ENCODE data around the gene FBXL13.
A peak's percentile ranks its signal among the peaks of the same experiment; 100 is the strongest.

FBXL13 gene

DNA sequence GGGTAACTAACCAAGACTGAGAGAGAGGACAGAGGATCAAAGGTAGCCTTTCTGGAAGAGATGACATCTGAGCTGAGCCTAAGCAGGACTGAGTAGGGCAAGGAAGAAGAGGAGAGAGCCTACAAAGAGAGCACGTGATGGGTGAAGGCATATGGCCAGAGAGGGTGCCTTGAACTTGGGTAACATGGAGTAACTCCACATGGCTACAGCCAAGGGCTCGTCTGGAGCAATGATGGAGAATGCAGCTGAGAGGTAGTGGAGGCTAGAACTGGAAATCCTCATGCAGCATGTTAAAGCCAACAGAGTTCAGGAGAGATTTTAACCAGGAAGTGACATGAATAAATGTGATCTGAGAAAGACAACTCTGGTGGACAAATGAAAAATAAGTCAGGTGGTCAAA lies 84.0 kb downstream of the FBXL13 start:
- Histone ChIP-seq H3K4me3 (ENCODE audit: control insufficient read depth in 1 of 7, extremely low read depth in 1 of 7, insufficient read depth in 4 of 7, low read depth in 2 of 7, low read length in 6 of 7) (no peak overlapping the region), H3K27ac (ENCODE audit: insufficient read depth in 1 of 2, low read depth in 1 of 2, low read length in 2 of 2, poor library complexity in 1 of 2, severe bottlenecking in 2 of 2) (no peak overlapping the region), H3K4me1 (ENCODE audit: control extremely low read depth in 1 of 4, control insufficient read depth in 4 of 4, insufficient read depth in 4 of 4, low read length in 3 of 4) (peaks cover 12 to 37% (median 27%) of the 10 kb centered on the region in 4 experiments), H3K27me3 (replicated peaks in 2 of 5; ENCODE audit: control insufficient read depth in 4 of 5, insufficient read depth in 5 of 5, low read length in 4 of 5) (no peaks in the 10 kb centered on the region), H3K9me3 (ENCODE audit: control extremely low read depth in 1 of 5, control insufficient read depth in 4 of 5, insufficient read depth in 2 of 5, low read depth in 1 of 5, low read length in 4 of 5) (no peaks in the 10 kb centered on the region), H3K36me3 (ENCODE audit: control insufficient read depth in 4 of 4, insufficient read depth in 4 of 4, low read length in 3 of 4) (no peaks in the 10 kb centered on the region)
- ChIA-PET POLR2A (no interaction called here), CTCF (interaction anchor here (1.1 kb wide), 1 partner anchor 10 kb away, joined by 3 read pairs; no protein-coding TSS in a partner anchor)
- no peak for DNase-seq
- 96% methylated on average over 2 of the region's 2 CpGs for WGBS (ENCODE audit: insufficient coverage)

DNA sequence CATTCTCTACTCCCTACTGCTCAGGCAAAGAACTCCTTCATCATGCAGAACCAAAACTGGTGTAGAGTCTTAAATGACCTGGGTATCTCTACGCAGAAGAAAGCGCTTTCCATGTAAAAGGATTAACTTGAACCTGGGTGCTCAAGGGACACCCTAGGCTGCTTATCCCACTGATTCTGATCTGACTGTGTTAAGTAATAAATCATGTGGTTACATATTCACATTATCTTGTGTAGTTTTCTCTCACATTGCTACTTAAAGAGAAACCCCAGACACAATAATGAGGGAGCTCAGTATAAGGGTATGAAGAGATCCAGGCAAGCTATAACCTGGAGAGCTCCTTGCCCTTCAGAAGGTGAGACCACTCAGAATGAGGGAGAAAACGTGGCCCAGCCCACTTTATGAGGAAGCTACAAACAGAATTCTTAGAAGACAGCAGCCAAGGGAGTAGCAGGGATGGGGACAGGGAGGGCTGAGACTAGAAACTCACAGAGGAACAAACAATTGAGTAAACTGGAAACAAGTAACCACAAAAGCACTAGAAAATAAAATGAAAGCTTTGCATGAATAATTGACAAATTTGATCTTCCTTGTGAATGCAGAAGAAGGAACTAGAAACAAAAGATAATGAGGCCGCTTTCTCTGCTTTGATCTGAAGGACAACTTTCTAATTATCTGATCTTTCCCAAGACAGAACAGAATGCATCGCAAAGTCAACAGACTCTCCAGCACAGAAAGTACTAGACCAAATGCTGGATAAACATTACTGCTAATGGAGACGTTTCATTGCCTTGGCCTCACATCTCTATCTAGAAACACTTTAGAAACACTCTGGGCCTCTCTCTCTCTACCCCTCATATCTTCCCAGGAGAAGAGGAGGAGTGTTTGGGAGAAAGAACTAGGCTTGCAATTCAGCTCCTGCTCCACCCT lies 85.7 kb downstream of the FBXL13 start:
- CTCF ChIA-PET: no interaction called here
- no peaks in the 10 kb centered on the region for H3K36me3 ChIP-seq (ENCODE audit: control insufficient read depth in 4 of 4, insufficient read depth in 4 of 4, low read length in 3 of 4)
- no peak overlapping the region for H3K4me3 ChIP-seq (ENCODE audit: control insufficient read depth in 1 of 7, extremely low read depth in 1 of 7, insufficient read depth in 4 of 7, low read depth in 2 of 7, low read length in 6 of 7)
- peaks cover 12 to 37% (median 26%) of the 10 kb centered on the region in 4 experiments for H3K4me1 ChIP-seq (ENCODE audit: control extremely low read depth in 1 of 4, control insufficient read depth in 4 of 4, insufficient read depth in 4 of 4, low read length in 3 of 4)
- no peak overlapping the region for H3K27ac ChIP-seq (ENCODE audit: insufficient read depth in 1 of 2, low read depth in 1 of 2, low read length in 2 of 2, poor library complexity in 1 of 2, severe bottlenecking in 2 of 2)
- 88% methylated on average over 2 of the region's 6 CpGs for WGBS (ENCODE audit: insufficient coverage)
- H3K9me3 ChIP-seq (ENCODE audit: control extremely low read depth in 1 of 5, control insufficient read depth in 4 of 5, insufficient read depth in 2 of 5, low read depth in 1 of 5, low read length in 4 of 5): no peaks in the 10 kb centered on the region
- peak in 1 of 3 donors; percentile 12 for DNase-seq
- POLR2A ChIA-PET: no interaction called here
- H3K27me3 ChIP-seq (replicated peaks in 2 of 5; ENCODE audit: control insufficient read depth in 4 of 5, insufficient read depth in 5 of 5, low read length in 4 of 5): no peaks in the 10 kb centered on the region

DNA sequence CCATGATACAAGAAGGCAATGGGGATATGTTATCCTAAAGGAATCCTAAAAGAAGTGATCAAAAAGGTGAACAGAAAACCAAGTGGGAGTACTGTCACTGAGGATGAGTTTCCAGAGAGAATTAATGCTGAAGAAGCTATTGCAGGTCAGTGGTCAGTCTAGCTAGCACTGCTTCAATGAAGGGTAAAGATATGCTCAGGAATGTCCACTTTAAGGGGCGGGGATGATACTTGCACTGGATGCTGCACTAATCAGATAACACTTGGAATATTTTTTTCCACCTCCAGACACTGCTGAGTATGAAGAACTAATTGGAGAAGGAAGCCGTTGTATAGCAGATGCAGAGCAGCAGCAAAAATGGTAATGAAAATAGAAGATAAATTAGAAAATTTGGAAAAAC lies 86.5 kb downstream of the FBXL13 start:
- Histone ChIP-seq H3K27me3 (replicated peaks in 2 of 5; ENCODE audit: control insufficient read depth in 4 of 5, insufficient read depth in 5 of 5, low read length in 4 of 5) (no peaks in the 10 kb centered on the region), H3K4me1 (ENCODE audit: control extremely low read depth in 1 of 4, control insufficient read depth in 4 of 4, insufficient read depth in 4 of 4, low read length in 3 of 4) (peaks cover 12 to 35% (median 23%) of the 10 kb centered on the region in 4 experiments), H3K9me3 (ENCODE audit: control extremely low read depth in 1 of 5, control insufficient read depth in 4 of 5, insufficient read depth in 2 of 5, low read depth in 1 of 5, low read length in 4 of 5) (no peaks in the 10 kb centered on the region), H3K36me3 (ENCODE audit: control insufficient read depth in 4 of 4, insufficient read depth in 4 of 4, low read length in 3 of 4) (no peaks in the 10 kb centered on the region), H3K27ac (ENCODE audit: insufficient read depth in 1 of 2, low read depth in 1 of 2, low read length in 2 of 2, poor library complexity in 1 of 2, severe bottlenecking in 2 of 2) (no peak overlapping the region), H3K4me3 (ENCODE audit: control insufficient read depth in 1 of 7, extremely low read depth in 1 of 7, insufficient read depth in 4 of 7, low read depth in 2 of 7, low read length in 6 of 7) (no peak overlapping the region)
- WGBS (ENCODE audit: insufficient coverage): 100% methylated on average over 1 of the region's 2 CpGs
- ChIA-PET CTCF (no interaction called here), POLR2A (no interaction called here)
- DNase-seq: no peak

DNA sequence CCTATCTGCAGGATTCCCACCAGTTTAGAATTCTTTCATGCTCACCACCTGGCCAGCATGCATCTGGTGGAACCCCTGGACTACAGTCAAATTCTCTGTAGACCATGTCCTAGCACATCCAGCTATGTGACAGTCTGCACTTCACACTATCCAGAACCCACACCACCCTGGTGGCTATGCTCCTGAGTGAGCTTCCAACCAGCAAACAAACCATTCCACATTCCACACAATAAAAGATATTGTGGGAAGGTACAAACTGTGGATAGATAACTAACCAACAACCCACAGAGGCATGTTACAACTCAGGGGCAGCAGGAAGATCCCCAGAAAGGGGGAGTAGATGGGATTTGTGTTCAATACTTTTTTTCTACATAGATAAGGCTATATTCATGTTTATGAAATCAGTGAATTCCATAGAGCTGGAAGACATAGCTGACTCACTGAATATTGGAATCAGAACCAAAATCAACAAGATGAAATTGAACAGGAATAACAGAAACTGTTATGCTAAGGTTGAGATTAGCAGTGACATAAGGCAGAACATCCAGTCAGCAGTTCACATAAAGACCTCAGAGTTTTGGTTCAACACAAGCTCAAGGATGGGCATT lies 89.3 kb downstream of the FBXL13 start:
- ChIA-PET POLR2A (no interaction called here), CTCF (no interaction called here)
- DNase-seq: no peak
- H3K27ac ChIP-seq (ENCODE audit: insufficient read depth in 1 of 2, low read depth in 1 of 2, low read length in 2 of 2, poor library complexity in 1 of 2, severe bottlenecking in 2 of 2): no peak overlapping the region
- no peak overlapping the region for H3K4me3 ChIP-seq (ENCODE audit: control insufficient read depth in 1 of 7, extremely low read depth in 1 of 7, insufficient read depth in 4 of 7, low read depth in 2 of 7, low read length in 6 of 7)
- H3K4me1 ChIP-seq (ENCODE audit: control extremely low read depth in 1 of 4, control insufficient read depth in 4 of 4, insufficient read depth in 4 of 4, low read length in 3 of 4): peaks cover 0 to 11% (median 3%) of the 10 kb centered on the region in 4 experiments
- H3K9me3 ChIP-seq (ENCODE audit: control extremely low read depth in 1 of 5, control insufficient read depth in 4 of 5, insufficient read depth in 2 of 5, low read depth in 1 of 5, low read length in 4 of 5): no peaks in the 10 kb centered on the region
- no peaks in the 10 kb centered on the region for H3K27me3 ChIP-seq (replicated peaks in 2 of 5; ENCODE audit: control insufficient read depth in 4 of 5, insufficient read depth in 5 of 5, low read length in 4 of 5)
- no peaks in the 10 kb centered on the region for H3K36me3 ChIP-seq (ENCODE audit: control insufficient read depth in 4 of 4, insufficient read depth in 4 of 4, low read length in 3 of 4)

DNA sequence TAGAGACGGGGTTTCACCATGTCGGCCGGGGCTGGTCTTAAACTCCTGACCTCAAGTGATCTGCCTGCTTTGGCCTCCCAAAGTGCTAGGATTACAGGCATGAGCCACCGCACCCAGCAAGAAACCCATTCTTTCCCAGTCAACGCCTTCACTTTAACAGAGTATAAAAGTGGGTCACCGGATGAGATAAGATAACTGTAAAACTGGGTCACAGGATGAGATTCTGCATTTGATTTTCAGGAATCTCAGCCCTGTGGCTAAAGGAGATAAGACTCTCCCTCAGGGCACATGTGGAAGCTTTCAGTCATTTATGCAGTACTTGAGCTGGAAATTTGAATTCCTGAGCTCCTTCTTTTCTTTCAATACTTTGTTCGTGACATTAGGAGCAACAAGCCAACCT lies 91.0 kb downstream of the FBXL13 start:
- no peak for DNase-seq
- Histone ChIP-seq H3K4me1 (ENCODE audit: control extremely low read depth in 1 of 4, control insufficient read depth in 4 of 4, insufficient read depth in 4 of 4, low read length in 3 of 4) (peaks cover 0 to under 1% (median 0%) of the 10 kb centered on the region in 4 experiments), H3K36me3 (ENCODE audit: control insufficient read depth in 4 of 4, insufficient read depth in 4 of 4, low read length in 3 of 4) (no peaks in the 10 kb centered on the region), H3K27me3 (replicated peaks in 2 of 5; ENCODE audit: control insufficient read depth in 4 of 5, insufficient read depth in 5 of 5, low read length in 4 of 5) (no peaks in the 10 kb centered on the region), H3K9me3 (ENCODE audit: control extremely low read depth in 1 of 5, control insufficient read depth in 4 of 5, insufficient read depth in 2 of 5, low read depth in 1 of 5, low read length in 4 of 5) (peaks cover 0 to 3% (median 0%) of the 10 kb centered on the region in 5 experiments), H3K27ac (ENCODE audit: insufficient read depth in 1 of 2, low read depth in 1 of 2, low read length in 2 of 2, poor library complexity in 1 of 2, severe bottlenecking in 2 of 2) (no peak overlapping the region), H3K4me3 (ENCODE audit: control insufficient read depth in 1 of 7, extremely low read depth in 1 of 7, insufficient read depth in 4 of 7, low read depth in 2 of 7, low read length in 6 of 7) (no peak overlapping the region)
- ChIA-PET POLR2A (no interaction called here), CTCF (no interaction called here)
- WGBS (ENCODE audit: insufficient coverage): 80% methylated on average over 5 of the region's 7 CpGs

DNA sequence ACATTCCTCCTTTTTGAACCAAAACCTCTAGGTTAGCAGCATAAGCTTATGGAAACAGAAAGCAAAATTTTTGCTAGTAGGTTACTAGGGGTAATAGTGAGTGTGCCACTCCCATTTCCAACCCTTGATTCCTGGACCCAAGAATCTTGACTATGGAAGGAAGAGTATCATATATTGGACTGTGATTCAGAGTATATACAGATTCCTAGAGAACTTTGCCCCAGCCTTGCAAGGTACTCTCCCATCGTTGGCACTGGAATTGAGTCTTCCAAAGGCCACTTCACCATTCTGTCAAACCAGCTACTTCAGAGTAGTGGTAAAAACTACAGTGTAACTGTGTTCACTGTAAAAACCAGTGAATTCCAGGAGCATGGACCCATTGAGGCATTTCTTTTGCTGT lies 92.4 kb downstream of the FBXL13 start:
- POLR2A ChIA-PET: no interaction called here
- Histone ChIP-seq H3K27me3 (replicated peaks in 2 of 5; ENCODE audit: control insufficient read depth in 4 of 5, insufficient read depth in 5 of 5, low read length in 4 of 5) (no peaks in the 10 kb centered on the region), H3K27ac (ENCODE audit: insufficient read depth in 1 of 2, low read depth in 1 of 2, low read length in 2 of 2, poor library complexity in 1 of 2, severe bottlenecking in 2 of 2) (no peak overlapping the region), H3K9me3 (ENCODE audit: control extremely low read depth in 1 of 5, control insufficient read depth in 4 of 5, insufficient read depth in 2 of 5, low read depth in 1 of 5, low read length in 4 of 5) (peaks cover 0 to 3% (median 0%) of the 10 kb centered on the region in 5 experiments), H3K4me1 (ENCODE audit: control extremely low read depth in 1 of 4, control insufficient read depth in 4 of 4, insufficient read depth in 4 of 4, low read length in 3 of 4) (peaks cover 0 to 3% (median under 1%) of the 10 kb centered on the region in 4 experiments), H3K36me3 (ENCODE audit: control insufficient read depth in 4 of 4, insufficient read depth in 4 of 4, low read length in 3 of 4) (no peaks in the 10 kb centered on the region), H3K4me3 (ENCODE audit: control insufficient read depth in 1 of 7, extremely low read depth in 1 of 7, insufficient read depth in 4 of 7, low read depth in 2 of 7, low read length in 6 of 7) (no peak overlapping the region)
- no peak for DNase-seq
- CTCF ChIA-PET: interaction anchor here (0.7 kb wide), 1 partner anchor 24 kb away, joined by 3 read pairs; no protein-coding TSS in a partner anchor
- WGBS (ENCODE audit: insufficient coverage): 100% methylated on average over 1 of the region's 1 CpG

DNA sequence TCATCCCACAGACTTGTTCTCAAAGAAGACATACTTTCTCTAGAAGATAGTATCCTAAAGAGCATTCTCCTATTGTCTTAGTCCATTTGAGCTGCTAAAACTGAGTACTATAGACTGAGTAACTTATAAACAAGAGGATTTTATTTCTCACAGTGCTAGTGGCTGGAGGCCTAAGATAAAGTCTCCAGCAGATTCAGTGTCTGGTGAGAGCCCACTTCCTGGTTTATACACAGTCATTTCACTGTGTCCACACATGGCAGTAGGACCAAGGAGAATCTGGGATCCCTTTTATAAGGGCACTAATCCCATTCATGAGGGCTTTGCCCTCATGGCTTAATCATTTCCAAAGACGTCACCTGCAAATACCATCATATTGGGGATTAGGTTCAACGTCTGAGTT lies 93.1 kb downstream of the FBXL13 start:
- DNase-seq: peak in 1 of 3 donors; percentile 12
- no peak overlapping the region for H3K27ac ChIP-seq (ENCODE audit: insufficient read depth in 1 of 2, low read depth in 1 of 2, low read length in 2 of 2, poor library complexity in 1 of 2, severe bottlenecking in 2 of 2)
- no CpG with 5 or more reads among the region's 2 CpGs for WGBS (ENCODE audit: insufficient coverage)
- no peaks in the 10 kb centered on the region for H3K36me3 ChIP-seq (ENCODE audit: control insufficient read depth in 4 of 4, insufficient read depth in 4 of 4, low read length in 3 of 4)
- POLR2A ChIA-PET: no interaction called here
- CTCF ChIA-PET: interaction anchor here (0.7 kb wide), 1 partner anchor 25 kb away, joined by 3 read pairs; no protein-coding TSS in a partner anchor
- peaks cover 0 to 3% (median 0%) of the 10 kb centered on the region in 5 experiments for H3K9me3 ChIP-seq (ENCODE audit: control extremely low read depth in 1 of 5, control insufficient read depth in 4 of 5, insufficient read depth in 2 of 5, low read depth in 1 of 5, low read length in 4 of 5)
- no peak overlapping the region for H3K4me3 ChIP-seq (ENCODE audit: control insufficient read depth in 1 of 7, extremely low read depth in 1 of 7, insufficient read depth in 4 of 7, low read depth in 2 of 7, low read length in 6 of 7)
- no peaks in the 10 kb centered on the region for H3K27me3 ChIP-seq (replicated peaks in 2 of 5; ENCODE audit: control insufficient read depth in 4 of 5, insufficient read depth in 5 of 5, low read length in 4 of 5)
- peaks cover 0 to 3% (median under 1%) of the 10 kb centered on the region in 4 experiments for H3K4me1 ChIP-seq (ENCODE audit: control extremely low read depth in 1 of 4, control insufficient read depth in 4 of 4, insufficient read depth in 4 of 4, low read length in 3 of 4)

All from common myeloid progenitor, CD34-positive (primary cell).